ENCODE measurements around the gene CST4. TPM values are rescaled to one million over a fixed set of nuclear protein-coding genes. Genes with fewer than 3 reads are reported as not detected.
"Not testable (repeated sequence)": the region's sequence is repeated elsewhere in the genome, so short reads cannot be mapped to it uniquely, and the experiment has no call there.

Gene CST4
- not detected in 2 replicates for total RNA-seq

- intact Hi-C loops (cut with micrococcal nuclease) = not testable (repeated sequence)
Measured at GRCh38 chr20:23688684-23689398, at the start of gene CST4. TSS of gene CST4 (minus strand) at chr20:23689038. CDS start at chr20:23688969, 69 bp downstream.

GRCh38 chr20:23735391-23735790, 46.6 kb upstream of the CST4 start:
- intact Hi-C loops (cut with micrococcal nuclease) = not testable (repeated sequence)

GRCh38 chr20:23734949-23735348, 46.1 kb upstream of the CST4 start:
- intact Hi-C loops (cut with micrococcal nuclease) = not testable (repeated sequence)

- intact Hi-C loops (cut with micrococcal nuclease) = not testable (repeated sequence)
Measured at GRCh38 chr20:23734440-23734839, 45.6 kb upstream of the CST4 start.

- intact Hi-C loops (cut with micrococcal nuclease) = no loop called here
Measured at GRCh38 chr20:23727016-23727415, 38.2 kb upstream of the CST4 start.

GRCh38 chr20:23725102-23725501, 36.3 kb upstream of the CST4 start:
- intact Hi-C loops (cut with micrococcal nuclease) = no loop called here

- intact Hi-C loops (cut with micrococcal nuclease) = not testable (repeated sequence)
Measured at GRCh38 chr20:23723659-23724307, 34.9 kb upstream of the CST4 start.

- intact Hi-C loops (cut with micrococcal nuclease) = not testable (repeated sequence)
Measured at GRCh38 chr20:23722851-23723250, 34.0 kb upstream of the CST4 start.

- intact Hi-C loops (cut with micrococcal nuclease) = no loop called here
Measured at GRCh38 chr20:23721962-23722361, 33.1 kb upstream of the CST4 start.

GRCh38 chr20:23719351-23719750, 30.5 kb upstream of the CST4 start:
- intact Hi-C loops (cut with micrococcal nuclease) = not testable (repeated sequence)

- intact Hi-C loops (cut with micrococcal nuclease) = not testable (repeated sequence)
Measured at GRCh38 chr20:23711778-23712177, 22.9 kb upstream of the CST4 start.

GRCh38 chr20:23710771-23711170, 21.9 kb upstream of the CST4 start:
- intact Hi-C loops (cut with micrococcal nuclease) = no loop called here

GRCh38 chr20:23705895-23706294, 17.1 kb upstream of the CST4 start:
- intact Hi-C loops (cut with micrococcal nuclease) = no loop called here

GRCh38 chr20:23702021-23702420, 13.2 kb upstream of the CST4 start:
- intact Hi-C loops (cut with micrococcal nuclease) = no loop called here

- intact Hi-C loops (cut with micrococcal nuclease) = no loop called here
Measured at GRCh38 chr20:23700931-23701330, 12.1 kb upstream of the CST4 start.

GRCh38 chr20:23697947-23698346, 9.1 kb upstream of the CST4 start:
- intact Hi-C loops (cut with micrococcal nuclease) = no loop called here

- intact Hi-C loops (cut with micrococcal nuclease) = not testable (repeated sequence)
Measured at GRCh38 chr20:23695068-23695395, 6.2 kb upstream of the CST4 start.

GRCh38 chr20:23694178-23695067, 5.6 kb upstream of the CST4 start:
- intact Hi-C loops (cut with micrococcal nuclease) = not testable (repeated sequence)

GRCh38 chr20:23692725-23693619, 4.1 kb upstream of the CST4 start:
- intact Hi-C loops (cut with micrococcal nuclease) = not testable (repeated sequence)

GRCh38 chr20:23691675-23692074, 2.8 kb upstream of the CST4 start:
- intact Hi-C loops (cut with micrococcal nuclease) = no loop called here

- intact Hi-C loops (cut with micrococcal nuclease) = no loop called here
Measured at GRCh38 chr20:23690581-23690980, 1.7 kb upstream of the CST4 start.

Data from T-helper 2 cell treated with Interferon-gamma antibody and Interleukin-4, amounts not matched to agents 100 ng/mL and 5 ng/mL, for 36 hours (primary cell).